T-helper 1 cell (primary cell): ENCODE data around the gene CALHM5.

Source experiments
- DNase-seq, 5 donors: peaks; one replicate each; pipeline ENCODE4 v3.0.0-alpha.2; 2012 to 2020

The CALHM5 gene

GRCh38 chr6:116512111-116512559 is 696 bp downstream of the CALHM5 start:
- no peak for DNase-seq

DNA sequence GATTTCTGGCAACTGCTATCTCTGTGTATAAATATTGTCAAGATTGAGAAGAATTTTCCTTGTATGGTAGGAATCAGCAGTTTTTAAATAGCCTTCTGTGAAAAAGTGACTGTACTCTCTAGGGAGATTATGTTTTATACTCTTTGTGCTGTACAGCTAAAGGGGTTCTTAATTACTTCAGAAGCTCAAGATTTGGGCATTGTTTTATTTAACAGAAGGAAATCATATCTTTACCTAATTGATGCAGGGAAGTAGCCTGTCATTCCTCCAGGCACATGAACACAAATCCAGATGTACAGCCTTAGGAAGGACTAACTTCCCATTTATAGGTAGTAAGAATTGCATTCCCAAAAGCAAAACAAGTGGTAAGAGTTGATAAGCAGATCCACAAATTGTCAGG is 1.3 kb downstream of the CALHM5 start:
- DNase-seq, result no peak

DNA sequence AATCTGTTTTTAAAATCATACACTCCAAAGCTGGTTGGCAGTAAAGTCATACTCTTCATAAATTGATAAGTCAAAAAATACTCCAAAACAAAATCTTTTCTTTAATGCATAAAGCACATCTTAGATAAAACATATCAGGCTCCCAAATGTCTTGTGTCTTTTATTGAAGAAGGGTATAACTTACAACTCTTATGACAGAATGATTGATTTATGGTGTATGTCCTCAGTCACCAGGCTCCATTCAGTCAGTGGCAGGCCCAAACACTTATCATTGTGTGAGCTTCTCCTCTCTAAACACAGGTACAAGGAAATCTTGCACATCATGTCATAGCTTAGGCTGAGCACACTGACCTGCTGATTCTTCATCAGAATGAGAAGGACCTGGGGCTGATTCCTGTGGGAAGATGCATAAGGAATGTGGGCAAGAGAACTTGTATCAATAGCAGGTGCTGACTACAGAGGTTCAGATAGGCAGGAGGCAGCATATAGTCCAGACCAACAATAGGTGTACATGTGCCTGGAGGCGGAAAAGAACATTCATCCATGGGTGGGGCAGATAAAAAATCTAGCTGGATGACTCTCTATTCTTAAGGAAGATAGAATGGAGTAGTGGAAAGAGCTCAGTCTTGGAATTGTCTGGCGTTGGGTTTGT is 1.9 kb downstream of the CALHM5 start:
- DNase-seq, result no peak

DNA sequence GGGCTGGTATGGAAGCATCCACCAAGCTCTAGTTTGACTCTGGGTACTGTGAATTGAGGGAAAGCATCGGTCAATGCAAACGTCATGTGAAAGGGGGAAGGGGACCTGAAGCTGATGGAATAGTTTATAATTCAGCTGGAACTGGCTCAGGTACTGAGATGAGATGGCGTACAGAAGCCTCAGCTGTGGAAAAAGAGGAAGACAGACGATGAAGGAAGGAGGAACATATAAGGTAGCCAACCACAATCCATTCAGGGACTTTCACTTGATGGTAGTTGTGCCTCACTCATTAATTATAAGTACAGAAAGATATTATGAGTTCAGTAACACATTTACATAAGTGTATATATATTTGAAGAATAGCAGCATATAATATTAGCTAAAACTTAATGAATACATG is 2.7 kb downstream of the CALHM5 start:
- no peak for DNase-seq

- DNase-seq, result no peak
Measured at GRCh38 chr6:116515141-116515540, 3.7 kb downstream of the CALHM5 start.

DNA sequence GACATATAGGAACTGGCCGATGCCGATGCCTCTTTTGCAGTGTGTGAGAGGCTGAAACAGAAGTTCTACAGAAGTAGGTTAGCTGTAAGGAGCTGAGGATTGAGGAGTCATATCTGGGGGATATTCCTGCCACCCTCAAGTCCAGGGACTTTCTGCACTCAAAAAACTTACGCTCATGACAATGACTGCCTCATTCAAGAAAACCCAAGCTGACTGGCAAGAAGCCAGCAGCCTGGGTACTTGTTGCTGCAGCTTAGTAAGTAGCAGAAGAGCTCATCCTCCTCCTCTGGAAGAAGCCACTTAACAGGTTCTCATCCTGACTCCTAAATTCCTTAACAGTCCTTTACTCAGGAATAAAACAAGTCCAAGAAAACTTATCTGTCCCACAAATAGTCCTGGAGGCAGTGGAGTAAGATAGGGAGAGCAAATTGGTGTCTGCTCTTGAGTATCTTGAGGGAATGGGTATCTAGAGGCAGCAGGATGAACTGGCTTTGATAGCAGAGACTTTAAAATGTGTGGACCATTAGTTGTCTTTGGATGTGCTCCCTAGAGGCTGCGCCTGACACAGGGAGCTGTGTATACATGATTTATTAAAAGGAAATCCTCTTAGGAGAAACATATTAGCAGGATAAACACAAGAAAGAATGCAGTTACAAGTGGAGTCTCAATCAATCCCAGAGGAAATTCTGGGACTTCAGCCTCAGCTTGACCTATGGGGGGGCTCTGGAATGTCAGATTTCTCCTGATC is 7.4 kb downstream of the CALHM5 start:
- no peak for DNase-seq

- no peak for DNase-seq
Measured at GRCh38 chr6:116522896-116523295, 11.5 kb downstream of the CALHM5 start.

- no peak for DNase-seq
Measured at GRCh38 chr6:116524236-116524635, 12.8 kb downstream of the CALHM5 start.

DNA sequence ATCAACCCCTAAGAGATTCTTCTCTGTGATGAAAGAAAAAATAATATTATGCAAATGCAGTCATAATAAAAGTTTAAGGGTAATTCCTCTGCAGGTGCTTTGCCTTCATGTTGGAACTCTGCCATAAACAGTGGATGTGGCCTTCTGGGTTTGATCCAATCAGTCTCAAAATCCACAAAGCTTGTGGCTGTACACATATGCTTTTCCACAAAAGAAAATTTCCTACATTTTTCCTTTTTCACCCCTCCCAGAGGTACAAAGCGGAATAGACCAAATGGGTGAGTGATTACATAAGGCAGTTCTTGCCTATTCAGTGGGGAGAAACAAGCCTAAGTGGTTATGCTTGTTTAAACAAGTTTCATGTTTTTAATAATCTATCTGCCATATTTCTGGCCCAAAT is 16.7 kb downstream of the CALHM5 start:
- DNase-seq, result no peak

- DNase-seq, result no peak
Measured at GRCh38 chr6:116528780-116529179, 17.3 kb downstream of the CALHM5 start.

GRCh38 chr6:116529466-116530290 is 18.2 kb downstream of the CALHM5 start:
- DNase-seq, result no peak

DNA sequence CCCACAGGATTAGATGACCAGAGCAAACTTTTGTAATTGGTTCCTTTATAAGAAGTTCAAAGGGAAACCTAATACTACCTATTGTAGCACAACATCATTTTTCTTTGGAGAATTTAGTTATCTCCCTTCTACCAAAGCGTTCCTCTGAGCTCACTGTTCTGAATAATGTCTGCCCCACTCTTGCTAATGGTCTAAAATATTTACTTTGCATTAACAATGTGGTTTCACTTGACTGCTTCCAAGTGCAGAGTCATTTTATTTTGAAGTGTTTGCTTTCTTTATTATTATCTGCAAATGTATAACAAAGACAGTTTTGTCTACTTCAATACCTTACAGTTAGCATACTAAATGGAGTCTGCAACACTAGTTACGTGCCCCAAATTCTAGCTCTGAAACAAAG is 19.0 kb downstream of the CALHM5 start:
- DNase-seq, result no peak

DNA sequence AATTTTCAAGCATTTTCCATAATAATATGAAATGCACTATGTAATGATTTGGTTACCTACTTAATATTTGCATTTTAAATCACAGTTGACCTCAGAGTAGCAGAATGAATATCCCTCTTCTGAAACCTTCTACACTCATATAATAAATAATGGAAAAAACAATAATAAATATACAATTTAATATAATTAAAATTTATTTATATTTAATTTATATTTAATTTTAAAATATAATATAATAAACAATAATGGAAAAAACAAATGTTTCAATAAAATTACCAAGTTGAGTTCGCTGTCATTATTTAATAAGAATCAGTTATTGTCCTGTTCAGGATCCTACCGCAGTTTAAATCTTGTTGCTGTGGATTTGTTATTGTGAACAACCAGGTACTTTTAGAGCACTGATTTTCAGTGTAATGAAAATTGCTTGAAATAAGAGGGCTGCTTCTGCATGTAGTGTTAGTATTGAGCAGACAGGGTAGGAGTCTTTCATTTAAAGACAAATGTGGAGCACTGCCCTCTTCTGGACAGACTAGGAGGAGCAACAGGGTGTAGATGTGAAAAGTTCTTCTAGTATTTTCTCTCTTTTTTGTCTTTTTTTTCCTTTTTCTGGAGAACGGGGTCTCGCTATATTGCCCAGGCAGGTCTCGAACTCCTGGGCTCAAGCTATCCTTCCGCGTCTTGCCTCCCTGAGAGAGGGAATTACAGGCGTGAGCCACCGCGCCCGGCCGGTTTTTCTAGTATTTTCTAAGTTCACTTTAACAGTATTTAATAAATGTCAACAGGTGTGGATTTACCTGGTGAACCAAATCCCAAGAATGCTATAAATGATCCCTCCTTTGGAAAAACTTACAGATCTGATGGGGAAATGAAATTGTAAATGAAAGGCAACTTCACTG is 20.5 kb downstream of the CALHM5 start:
- DNase-seq, result peak; percentile 8 to 52 (median 48)

GRCh38 chr6:116533233-116533957 is 22.0 kb downstream of the CALHM5 start:
- DNase-seq, result no peak

DNA sequence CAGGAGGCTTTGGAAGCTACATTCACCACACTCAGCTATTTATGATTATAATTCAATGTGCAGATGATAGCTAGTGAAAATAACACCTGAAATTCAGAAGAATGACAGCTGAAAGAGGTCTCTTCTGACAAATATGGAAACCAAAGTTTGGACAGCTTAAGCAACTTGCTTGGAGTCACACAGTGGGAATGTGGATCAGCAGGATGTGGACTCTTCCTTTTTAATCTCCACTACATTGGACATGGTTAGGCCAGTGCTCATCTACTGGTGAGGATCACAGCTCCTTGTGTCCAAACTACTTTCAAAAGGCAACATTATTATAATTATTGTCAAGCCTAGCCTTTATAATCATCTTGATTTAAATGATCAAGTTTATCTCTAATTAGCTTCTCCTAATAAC is 23.7 kb downstream of the CALHM5 start:
- no peak for DNase-seq

GRCh38 chr6:116536216-116536621 is 24.8 kb downstream of the CALHM5 start:
- peak in 2 of 5 donors; percentile 20 to 42 for DNase-seq

DNA sequence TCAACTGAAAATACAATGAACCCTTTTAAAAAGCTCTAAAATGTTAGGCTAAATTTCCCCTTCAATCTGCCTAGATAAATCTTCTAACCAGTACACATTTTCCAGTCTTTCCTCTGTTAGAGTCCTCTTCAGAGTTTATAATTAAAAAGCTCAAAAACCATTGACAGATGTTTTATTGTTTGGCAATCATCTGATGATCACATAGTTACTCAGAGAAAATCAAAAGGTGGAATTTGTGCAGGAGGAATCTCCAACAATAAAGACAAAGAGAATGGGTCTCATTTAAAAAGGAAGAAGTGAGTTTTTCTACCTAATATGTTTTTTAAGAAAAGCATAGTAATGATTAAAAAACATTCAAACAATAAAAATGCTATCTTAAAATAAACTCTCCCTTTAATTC is 31.0 kb downstream of the CALHM5 start:
- no peak for DNase-seq

GRCh38 chr6:116543149-116543548 is 31.7 kb downstream of the CALHM5 start:
- no peak for DNase-seq

- no peak for DNase-seq
Measured at GRCh38 chr6:116545651-116546050, 34.2 kb downstream of the CALHM5 start, which contains the start of gene TRAPPC3L. Gene TRAPPC3L, minus strand, starts transcription at chr6:116545684. Its CDS starts 170 bp downstream, at chr6:116545514.

DNA sequence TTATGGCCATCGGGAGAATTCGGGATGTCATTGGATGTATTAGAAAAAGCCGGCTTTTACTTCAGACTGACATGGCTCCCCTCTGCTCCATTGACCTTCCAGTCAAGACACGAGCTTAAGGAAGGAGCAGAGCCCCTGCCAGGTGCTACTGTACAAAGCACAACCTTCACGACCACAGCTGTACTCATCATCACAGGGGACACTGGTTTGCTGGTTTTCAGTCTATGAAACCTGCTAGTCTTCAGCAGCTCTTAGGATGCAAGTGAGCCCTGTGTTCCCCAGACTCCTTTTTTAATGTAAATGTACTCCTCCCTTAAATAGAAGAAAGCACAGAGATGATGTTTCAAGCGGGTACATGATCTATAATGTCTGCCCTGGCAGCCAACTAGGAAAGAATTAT is 35.9 kb downstream of the CALHM5 start:
- DNase-seq, result no peak

- no peak for DNase-seq
Measured at GRCh38 chr6:116550796-116551195, 39.4 kb downstream of the CALHM5 start.

DNA sequence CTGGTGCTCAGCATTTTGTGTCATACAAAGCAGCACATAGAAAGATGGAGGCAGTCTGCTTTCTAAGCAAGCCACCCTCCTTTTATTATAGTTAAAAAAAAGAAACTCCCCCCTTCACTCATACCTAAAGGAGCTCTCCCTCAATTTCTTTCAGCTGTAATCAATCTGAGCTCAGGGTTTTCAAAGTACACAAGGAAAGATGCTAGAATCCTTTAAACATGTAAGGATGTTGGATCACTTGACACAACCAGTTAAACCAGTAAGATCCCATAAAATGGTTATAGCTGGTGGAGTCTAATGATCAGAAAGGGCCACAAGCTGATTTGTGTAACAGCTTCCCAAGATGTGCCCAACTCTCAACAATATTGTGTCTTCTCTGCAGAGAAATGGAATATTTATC is 42.0 kb downstream of the CALHM5 start, which contains the start of gene CALHM4:
CALHM4 (plus strand) TSS at position 301 of the 400 bp plus-strand sequence; CDS start at position 344, 43 bp downstream.
- no peak for DNase-seq
